Vagina (tissue), 2 donors: ENCODE results near the gene DPP6.

ENCODE experiments used
- POLR2A ChIP-seq, 2 donors: fragments of 450-650 bp; IDR thresholded peaks; one replicate each; pipeline ENCODE4 v1.6.1; 2017; ENCODE audit warnings: antibody characterized with exemption in 2 of 2, mild to moderate bottlenecking in 2 of 2, moderate library complexity in 2 of 2
- POLR2AphosphoS5 ChIP-seq, 2 donors: sonication (generic); formaldehyde crosslinking; IDR thresholded peaks; one replicate each; pipeline ENCODE4 v1.9.0; 2017; ENCODE audit warnings: antibody characterized with exemption in 2 of 2, mild to moderate bottlenecking in 2 of 2, low read depth in 1 of 2; ENCODE audit not compliant: insufficient read depth in 1 of 2
- TF ChIP-seq, protein P1 (sequence below), 3 experiments: fragments of 450-650 bp in 2 of 3; fragments of 200-600 bp in 1 of 3; sonication (generic) in 1 of 3; IDR thresholded peaks; one replicate each; pipeline ENCODE4 v1.5.1; 2017 to 2019; ENCODE audit warnings: antibody characterized with exemption in 3 of 3, mild to moderate bottlenecking in 2 of 3, moderate library complexity in 2 of 3

DNA sequence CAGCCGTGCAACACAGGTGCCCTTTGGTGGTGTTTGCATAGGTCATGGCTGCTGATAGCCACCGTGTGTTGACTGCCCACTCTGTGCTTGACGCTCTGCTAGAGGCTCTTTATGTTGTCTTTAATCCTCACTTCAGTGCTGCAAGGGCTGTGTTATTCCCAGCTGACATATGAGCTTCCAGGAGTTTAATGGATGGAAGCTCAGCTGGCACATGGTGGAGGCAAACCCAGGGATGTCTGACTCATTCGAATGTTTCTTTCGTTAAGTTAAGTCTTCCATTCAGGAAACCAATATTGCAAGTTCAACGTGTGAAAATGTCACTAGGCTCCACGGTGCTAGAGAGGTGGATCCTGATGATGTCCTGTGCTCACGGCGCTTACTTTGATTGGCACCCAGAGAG lies 378.4 kb downstream of the DPP6 start:
- TF ChIP-seq, protein P1, sequence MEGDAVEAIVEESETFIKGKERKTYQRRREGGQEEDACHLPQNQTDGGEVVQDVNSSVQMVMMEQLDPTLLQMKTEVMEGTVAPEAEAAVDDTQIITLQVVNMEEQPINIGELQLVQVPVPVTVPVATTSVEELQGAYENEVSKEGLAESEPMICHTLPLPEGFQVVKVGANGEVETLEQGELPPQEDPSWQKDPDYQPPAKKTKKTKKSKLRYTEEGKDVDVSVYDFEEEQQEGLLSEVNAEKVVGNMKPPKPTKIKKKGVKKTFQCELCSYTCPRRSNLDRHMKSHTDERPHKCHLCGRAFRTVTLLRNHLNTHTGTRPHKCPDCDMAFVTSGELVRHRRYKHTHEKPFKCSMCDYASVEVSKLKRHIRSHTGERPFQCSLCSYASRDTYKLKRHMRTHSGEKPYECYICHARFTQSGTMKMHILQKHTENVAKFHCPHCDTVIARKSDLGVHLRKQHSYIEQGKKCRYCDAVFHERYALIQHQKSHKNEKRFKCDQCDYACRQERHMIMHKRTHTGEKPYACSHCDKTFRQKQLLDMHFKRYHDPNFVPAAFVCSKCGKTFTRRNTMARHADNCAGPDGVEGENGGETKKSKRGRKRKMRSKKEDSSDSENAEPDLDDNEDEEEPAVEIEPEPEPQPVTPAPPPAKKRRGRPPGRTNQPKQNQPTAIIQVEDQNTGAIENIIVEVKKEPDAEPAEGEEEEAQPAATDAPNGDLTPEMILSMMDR (IDR thresholded peaks at IDR 0.05), result no peak
- TF ChIP-seq POLR2AphosphoS5 (IDR thresholded peaks at IDR 0.05; ENCODE audit: insufficient read depth in 1 of 2, low read depth in 1 of 2), result no peak
- no peak for TF ChIP-seq POLR2A (IDR thresholded peaks at IDR 0.05)
